ENCODE measurements around the gene LIN7B.

GRCh38 chr19:49109051-49109450 is 5.1 kb upstream of the LIN7B start:
- TF ChIP-seq CTCF (conservative IDR thresholded peaks at IDR 0.05 in 1 of 2, IDR thresholded peaks at IDR 0.05 in 1 of 2; ENCODE audit: low read depth in 1 of 2, low read length in 2 of 2) (no peak), EZH2 (IDR thresholded peaks at IDR 0.05; ENCODE audit: low read length, missing control alignments) (no peak)
